ENCODE data around the gene NHEJ1.

Gene NHEJ1

GRCh38 chr2:219028996-219029828, 131.4 kb downstream of the NHEJ1 start:
- H3K4me1 ChIP-seq (ENCODE audit: insufficient read depth, low read length, severe bottlenecking): no peaks in the 10 kb centered on the region
- H3K9ac ChIP-seq (ENCODE audit: low read length): no peak overlapping the region
- no peak overlapping the region for H2AFZ ChIP-seq (ENCODE audit: low read length)
- no peak overlapping the region for H3K4me3 ChIP-seq (ENCODE audit: low read depth, low read length, poor library complexity, severe bottlenecking)
- H3K9me3 ChIP-seq (ENCODE audit: low read length): no peaks in the 10 kb centered on the region
- no peaks in the 10 kb centered on the region for H3K36me3 ChIP-seq (ENCODE audit: insufficient read depth, low read length)
- H3K27ac ChIP-seq (ENCODE audit: low read depth, low read length, poor library complexity, severe bottlenecking): no peak overlapping the region
- no peaks in the 10 kb centered on the region for H3K79me2 ChIP-seq (ENCODE audit: insufficient read depth, low read length)
- peaks cover 5% of the 10 kb centered on the region; the same call in 1 of the 2 replicates for H3K27me3 ChIP-seq (ENCODE audit: insufficient read depth, low read length)
- TF ChIP-seq CTCF (IDR thresholded peaks at IDR 0.05; ENCODE audit: low read length) (no peak), EZH2 (IDR thresholded peaks at IDR 0.05; ENCODE audit: borderline replicate concordance, low read length) (no peak)
- H4K20me1 ChIP-seq (ENCODE audit: insufficient read depth, low read length): no peaks in the 10 kb centered on the region
- no peaks in the 10 kb centered on the region for H3K9me2 ChIP-seq (ENCODE audit: low read depth, low read length)
- no peak overlapping the region for H3K4me2 ChIP-seq (ENCODE audit: low read length)
- no peaks in the 10 kb centered on the region; the same call in 1 of the 2 replicates for H3F3A ChIP-seq (ENCODE audit: insufficient read depth, low read length)

GRCh38 chr2:219028141-219028540, 132.5 kb downstream of the NHEJ1 start:
- Histone ChIP-seq H3K27ac (ENCODE audit: low read depth, low read length, poor library complexity, severe bottlenecking) (no peak overlapping the region), H3K36me3 (ENCODE audit: insufficient read depth, low read length) (no peaks in the 10 kb centered on the region), H3K4me1 (ENCODE audit: insufficient read depth, low read length, severe bottlenecking) (no peaks in the 10 kb centered on the region), H3K27me3 (ENCODE audit: insufficient read depth, low read length) (peaks cover 5% of the 10 kb centered on the region; the same call in 1 of the 2 replicates), H3K4me3 (ENCODE audit: low read depth, low read length, poor library complexity, severe bottlenecking) (no peak overlapping the region), H2AFZ (ENCODE audit: low read length) (no peak overlapping the region), H3F3A (ENCODE audit: insufficient read depth, low read length) (no peaks in the 10 kb centered on the region), H3K9me2 (ENCODE audit: low read depth, low read length) (no peaks in the 10 kb centered on the region), H3K9me3 (ENCODE audit: low read length) (no peaks in the 10 kb centered on the region), H3K4me2 (ENCODE audit: low read length) (no peak overlapping the region), H4K20me1 (ENCODE audit: insufficient read depth, low read length) (no peaks in the 10 kb centered on the region), H3K79me2 (ENCODE audit: insufficient read depth, low read length) (no peaks in the 10 kb centered on the region), H3K9ac (ENCODE audit: low read length) (no peak overlapping the region)
- TF ChIP-seq CTCF (IDR thresholded peaks at IDR 0.05; ENCODE audit: low read length) (no peak), EZH2 (IDR thresholded peaks at IDR 0.05; ENCODE audit: borderline replicate concordance, low read length) (no peak)

- H3F3A ChIP-seq (ENCODE audit: insufficient read depth, low read length): no peaks in the 10 kb centered on the region
- H3K9me2 ChIP-seq (ENCODE audit: low read depth, low read length): no peaks in the 10 kb centered on the region
- no peaks in the 10 kb centered on the region for H3K4me1 ChIP-seq (ENCODE audit: insufficient read depth, low read length, severe bottlenecking)
- no peaks in the 10 kb centered on the region for H3K9me3 ChIP-seq (ENCODE audit: low read length)
- H3K9ac ChIP-seq (ENCODE audit: low read length): no peak overlapping the region
- no peak overlapping the region for H3K4me3 ChIP-seq (ENCODE audit: low read depth, low read length, poor library complexity, severe bottlenecking)
- no peak overlapping the region for H3K4me2 ChIP-seq (ENCODE audit: low read length)
- H2AFZ ChIP-seq (ENCODE audit: low read length): no peak overlapping the region
- no peaks in the 10 kb centered on the region for H3K79me2 ChIP-seq (ENCODE audit: insufficient read depth, low read length)
- no peaks in the 10 kb centered on the region for H3K27me3 ChIP-seq (ENCODE audit: insufficient read depth, low read length)
- no peaks in the 10 kb centered on the region for H3K36me3 ChIP-seq (ENCODE audit: insufficient read depth, low read length)
- TF ChIP-seq CTCF (IDR thresholded peaks at IDR 0.05; ENCODE audit: low read length) (no peak), EZH2 (IDR thresholded peaks at IDR 0.05; ENCODE audit: borderline replicate concordance, low read length) (no peak)
- H3K27ac ChIP-seq (ENCODE audit: low read depth, low read length, poor library complexity, severe bottlenecking): no peak overlapping the region
- no peaks in the 10 kb centered on the region for H4K20me1 ChIP-seq (ENCODE audit: insufficient read depth, low read length)
Measured at GRCh38 chr2:219027511-219028055, 133.0 kb downstream of the NHEJ1 start.

Measured in OCI-LY1 (cell line).